Neutrophil (primary cell): ENCODE data around the gene YLPM1.
A peak's percentile ranks its signal among the peaks of the same experiment; 100 is the strongest.
"Not testable (repeated sequence)": the region's sequence is repeated elsewhere in the genome, so short reads cannot be mapped to it uniquely, and the experiment has no call there.

Source experiments
- H3K27ac ChIP-seq: fragments of 200-600 bp; sonication (generic); 2 replicates; pipeline ENCODE4 v1.5.1; 2016; ENCODE audit warnings: mild to moderate bottlenecking, moderate library complexity
- H3K27me3 ChIP-seq: fragments of 200-600 bp; sonication (generic); 2 replicates; pipeline ENCODE4 v1.6.0; 2016; ENCODE audit warnings: mild to moderate bottlenecking
- H3K36me3 ChIP-seq: fragments of 200-600 bp; sonication (generic); 2 replicates; pipeline ENCODE4 v1.5.1; 2017
- H3K4me1 ChIP-seq, 2 experiments: fragments of 200-600 bp in 1 of 2; sonication (generic) in 1 of 2; 1 replicate in 1 of 2; 2 replicates in 1 of 2; pipeline versions ENCODE4 v1.5.1 to v1.6.1; 2013 to 2016; ENCODE audit warnings: low read depth in 1 of 2, low read length in 1 of 2, mild to moderate bottlenecking in 1 of 2, moderate library complexity in 1 of 2; ENCODE audit not compliant: control insufficient read depth in 1 of 2, insufficient read depth in 1 of 2
- H3K4me3 ChIP-seq, 2 experiments: fragments of 200-600 bp in 1 of 2; sonication (generic) in 1 of 2; 1 replicate in 1 of 2; 2 replicates in 1 of 2; pipeline ENCODE4 v1.5.1; 2013 to 2016; ENCODE audit warnings: low read depth in 1 of 2, low read length in 1 of 2, mild to moderate bottlenecking in 1 of 2, moderate library complexity in 1 of 2
- H3K9me3 ChIP-seq: fragments of 200-600 bp; sonication (generic); 2 replicates; pipeline ENCODE4 v1.5.1; 2016
- CTCF ChIP-seq: fragments of 200-600 bp; sonication (generic); IDR thresholded peaks from 2 replicates; pipeline ENCODE4 v1.5.1; 2016; ENCODE audit warnings: antibody characterized with exemption

YLPM1 gene

DNA sequence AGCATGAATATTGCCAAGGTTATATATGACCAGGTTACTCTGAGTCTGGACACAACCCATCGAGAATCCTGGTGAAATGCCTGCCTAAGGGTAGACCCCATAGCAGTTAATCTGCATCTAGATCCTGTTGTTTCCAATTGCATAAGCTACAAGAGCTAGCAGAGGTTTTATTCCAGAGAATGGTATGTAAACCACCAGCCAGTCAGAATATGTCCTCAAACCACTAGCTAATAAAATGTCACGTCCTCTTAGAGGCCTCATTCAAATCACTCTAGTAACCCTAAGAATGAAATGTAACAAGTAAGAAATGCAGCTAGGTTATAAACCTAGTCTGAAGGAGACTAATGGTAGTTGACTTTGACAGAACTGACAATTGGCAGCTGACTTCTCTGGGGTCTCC is 9.0 kb upstream of the YLPM1 start:
- H3K36me3 ChIP-seq: no peaks in the 10 kb centered on the region
- no peak overlapping the region for H3K27ac ChIP-seq
- TF ChIP-seq CTCF: no peak
- H3K4me3 ChIP-seq: no peak overlapping the region
- no peaks in the 10 kb centered on the region for H3K9me3 ChIP-seq
- no peaks in the 10 kb centered on the region for H3K4me1 ChIP-seq
- no peaks in the 10 kb centered on the region for H3K27me3 ChIP-seq

- H3K27me3 ChIP-seq: no peaks in the 10 kb centered on the region
- H3K4me3 ChIP-seq: no peak overlapping the region
- TF ChIP-seq CTCF: no peak
These were observed 8.2 kb upstream of the YLPM1 start for GRCh38 chr14:74754899-74755298.

GRCh38 chr14:74756326-74756725 is 6.8 kb upstream of the YLPM1 start:
- Histone ChIP-seq H3K9me3 (no peaks in the 10 kb centered on the region), H3K27ac (no peak overlapping the region), H3K4me3 (no peak overlapping the region), H3K36me3 (no peaks in the 10 kb centered on the region), H3K4me1 (no peaks in the 10 kb centered on the region), H3K27me3 (no peaks in the 10 kb centered on the region)
- TF ChIP-seq CTCF: no peak

More at GRCh38 chr14:74754899-74755298, 8.2 kb upstream of the YLPM1 start:
- H3K9me3 ChIP-seq: no peaks in the 10 kb centered on the region
- no peaks in the 10 kb centered on the region for H3K4me1 ChIP-seq
- no peak overlapping the region for H3K27ac ChIP-seq
- H3K36me3 ChIP-seq: no peaks in the 10 kb centered on the region

DNA sequence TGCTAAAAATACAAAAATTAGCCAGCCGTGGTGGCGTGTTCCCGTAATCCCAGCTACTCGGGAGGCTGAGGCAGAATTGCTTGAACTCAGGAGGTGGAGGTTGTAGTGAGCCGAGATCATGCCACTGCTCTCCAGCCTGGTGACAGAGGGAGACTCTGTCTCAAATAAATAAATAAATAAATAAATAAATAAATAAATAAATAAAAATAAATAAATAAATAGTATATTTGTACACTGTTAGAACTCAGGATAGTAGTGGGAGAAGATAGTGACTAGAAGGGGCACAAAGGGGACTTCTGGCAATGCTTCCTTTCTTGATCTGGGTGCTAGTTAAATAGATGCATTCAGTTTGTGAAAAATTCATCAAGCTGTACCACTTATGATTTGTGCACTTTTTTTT is 4.6 kb upstream of the YLPM1 start:
- not testable (repeated sequence) for H3K27me3 ChIP-seq, H3K27ac ChIP-seq, H3K36me3 ChIP-seq, H3K4me1 ChIP-seq, H3K4me3 ChIP-seq, H3K9me3 ChIP-seq

GRCh38 chr14:74763803-74764531 is 851 bp downstream of the YLPM1 start:
- Histone ChIP-seq H3K36me3 (no peaks in the 10 kb centered on the region), H3K4me3 (peak overlapping the region; percentile 77 to 90), H3K4me1 (peaks cover 40 to 45% of the 10 kb centered on the region in 2 experiments), H3K27ac (peak overlapping the region; percentile 84), H3K9me3 (no peaks in the 10 kb centered on the region), H3K27me3 (no peaks in the 10 kb centered on the region)
- no peak for TF ChIP-seq CTCF

DNA sequence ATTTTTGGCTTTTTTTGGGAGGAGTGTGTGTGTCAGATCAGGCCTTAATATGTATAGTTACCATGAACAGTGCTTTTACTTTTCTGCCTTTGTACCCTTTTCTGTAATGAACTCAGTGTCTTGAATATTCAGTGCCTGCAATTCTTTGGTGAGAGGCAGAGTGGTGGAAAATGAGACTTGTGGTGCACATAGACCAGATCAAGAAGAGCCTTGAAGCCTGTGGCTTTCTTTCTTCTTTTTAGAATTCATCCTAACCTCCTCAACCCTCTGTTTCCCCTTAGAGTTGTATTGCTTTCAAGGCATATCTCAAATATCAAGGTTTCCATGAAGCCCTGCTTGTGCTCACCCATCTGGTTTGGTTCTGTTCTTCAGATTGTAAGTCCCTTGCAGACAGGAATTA is 2.6 kb downstream of the YLPM1 start:
- H3K36me3 ChIP-seq: no peaks in the 10 kb centered on the region
- H3K27ac ChIP-seq: no peak overlapping the region
- H3K9me3 ChIP-seq: no peaks in the 10 kb centered on the region
- H3K27me3 ChIP-seq: no peaks in the 10 kb centered on the region
- no peak for TF ChIP-seq CTCF
- no peak overlapping the region for H3K4me3 ChIP-seq
- peaks cover 40 to 45% of the 10 kb centered on the region in 2 experiments for H3K4me1 ChIP-seq
